Measurements from ENCODE around the gene HSPA1L. TPM values are rescaled to one million over a fixed set of nuclear protein-coding genes. Genes with fewer than 3 reads are reported as not detected.

HSPA1L gene
- total and polyA plus RNA-seq, 2 donors from 2014 or later = 1.7 to 2.3 TPM

- peaks cover 0 to 7% (median 0%) of the 10 kb centered on the region in 3 donors for H3K4me1 ChIP-seq (ENCODE audit: control insufficient read depth in 2 of 3, insufficient read depth in 2 of 3, low read depth in 1 of 3, low read length in 3 of 3)
- no peak overlapping the region for H3K27ac ChIP-seq (ENCODE audit: low read depth in 2 of 2, low read length in 2 of 2)
- peak overlapping the region in 1 of 3 donors; percentile 15 for H3K9ac ChIP-seq (ENCODE audit: low read length in 3 of 3)
- no peaks in the 10 kb centered on the region for H3K36me3 ChIP-seq (ENCODE audit: control insufficient read depth in 2 of 3, insufficient read depth in 3 of 3, low read length in 3 of 3)
- no peaks in the 10 kb centered on the region for H3K9me3 ChIP-seq (ENCODE audit: control insufficient read depth in 2 of 3, insufficient read depth in 1 of 3, low read length in 3 of 3)
- intact Hi-C loops (cut with DNase I) = no loop called here
- no peaks in the 10 kb centered on the region for H3K27me3 ChIP-seq (ENCODE audit: control insufficient read depth, insufficient read depth, low read length)
- no peak for FAIRE-seq
- TF ChIP-seq, protein P1, sequence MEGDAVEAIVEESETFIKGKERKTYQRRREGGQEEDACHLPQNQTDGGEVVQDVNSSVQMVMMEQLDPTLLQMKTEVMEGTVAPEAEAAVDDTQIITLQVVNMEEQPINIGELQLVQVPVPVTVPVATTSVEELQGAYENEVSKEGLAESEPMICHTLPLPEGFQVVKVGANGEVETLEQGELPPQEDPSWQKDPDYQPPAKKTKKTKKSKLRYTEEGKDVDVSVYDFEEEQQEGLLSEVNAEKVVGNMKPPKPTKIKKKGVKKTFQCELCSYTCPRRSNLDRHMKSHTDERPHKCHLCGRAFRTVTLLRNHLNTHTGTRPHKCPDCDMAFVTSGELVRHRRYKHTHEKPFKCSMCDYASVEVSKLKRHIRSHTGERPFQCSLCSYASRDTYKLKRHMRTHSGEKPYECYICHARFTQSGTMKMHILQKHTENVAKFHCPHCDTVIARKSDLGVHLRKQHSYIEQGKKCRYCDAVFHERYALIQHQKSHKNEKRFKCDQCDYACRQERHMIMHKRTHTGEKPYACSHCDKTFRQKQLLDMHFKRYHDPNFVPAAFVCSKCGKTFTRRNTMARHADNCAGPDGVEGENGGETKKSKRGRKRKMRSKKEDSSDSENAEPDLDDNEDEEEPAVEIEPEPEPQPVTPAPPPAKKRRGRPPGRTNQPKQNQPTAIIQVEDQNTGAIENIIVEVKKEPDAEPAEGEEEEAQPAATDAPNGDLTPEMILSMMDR (IDR thresholded peaks at IDR 0.05; ENCODE audit: borderline replicate concordance, extremely low read depth, insufficient read depth) = no peak
- peak overlapping the region in 1 of 3 donors; percentile 41 for H3K4me3 ChIP-seq (ENCODE audit: low read length in 3 of 3)
- peak; percentile 54 to 73 (median 70) for DNase-seq
These were observed 48.9 kb downstream of the HSPA1L start for GRCh38 chr6:31765910-31766794.

DNA sequence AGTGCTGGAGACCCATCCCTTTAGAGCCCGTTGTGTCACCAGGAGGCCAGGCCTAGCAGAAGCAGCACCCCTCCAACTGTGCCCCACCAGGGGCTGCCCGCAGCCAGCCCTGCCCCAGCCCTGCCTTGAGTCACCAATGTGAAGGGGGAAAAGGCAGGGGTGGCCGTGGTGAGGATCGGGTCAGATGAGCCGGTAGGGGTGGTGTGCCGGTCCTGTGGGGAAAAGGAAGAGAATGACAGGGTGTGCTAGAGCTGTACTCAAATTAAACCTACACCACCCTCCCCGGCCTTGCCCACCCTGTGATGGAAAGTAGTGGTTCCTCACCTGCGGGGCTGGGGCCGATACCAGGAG is 49.5 kb downstream of the HSPA1L start:
- no peak overlapping the region for H3K9ac ChIP-seq (ENCODE audit: low read length in 3 of 3)
- intact Hi-C loops (cut with DNase I) = no loop called here
- H3K27me3 ChIP-seq (ENCODE audit: control insufficient read depth, insufficient read depth, low read length) = no peaks in the 10 kb centered on the region
- H3K4me1 ChIP-seq (ENCODE audit: control insufficient read depth in 2 of 3, insufficient read depth in 2 of 3, low read depth in 1 of 3, low read length in 3 of 3) = peaks cover 0 to 7% (median 0%) of the 10 kb centered on the region in 3 donors
- no peaks in the 10 kb centered on the region for H3K9me3 ChIP-seq (ENCODE audit: control insufficient read depth in 2 of 3, insufficient read depth in 1 of 3, low read length in 3 of 3)
- H3K27ac ChIP-seq (ENCODE audit: low read depth in 2 of 2, low read length in 2 of 2) = no peak overlapping the region
- TF ChIP-seq, protein P1 (IDR thresholded peaks at IDR 0.05; ENCODE audit: borderline replicate concordance, extremely low read depth, insufficient read depth) = no peak
- peak overlapping the region in 1 of 3 donors; percentile 41 for H3K4me3 ChIP-seq (ENCODE audit: low read length in 3 of 3)
- no peaks in the 10 kb centered on the region for H3K36me3 ChIP-seq (ENCODE audit: control insufficient read depth in 2 of 3, insufficient read depth in 3 of 3, low read length in 3 of 3)
- FAIRE-seq (no peak), DNase-seq (no peak)

DNA sequence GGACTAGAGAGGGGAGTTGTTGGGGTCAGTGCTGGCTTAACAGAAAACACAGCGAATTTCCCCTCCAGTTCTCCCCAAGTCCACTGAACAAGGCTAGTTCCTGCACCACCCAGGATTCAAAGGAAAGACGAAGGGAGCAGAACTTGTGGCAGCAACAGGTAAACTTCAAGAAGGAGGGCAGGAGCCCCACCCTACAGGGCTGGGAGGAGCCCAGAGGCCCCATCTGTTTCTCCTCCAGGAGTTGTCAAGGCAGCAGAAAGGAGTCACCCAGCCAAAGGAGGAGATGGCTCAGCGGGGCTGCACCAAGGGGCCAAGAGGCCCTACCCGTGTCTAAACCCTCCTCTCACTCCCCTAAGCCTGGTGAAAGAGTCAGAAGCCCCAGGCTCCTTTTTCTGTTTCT is 50.9 kb downstream of the HSPA1L start:
- TF ChIP-seq, protein P1 (IDR thresholded peaks at IDR 0.05; ENCODE audit: borderline replicate concordance, extremely low read depth, insufficient read depth) = no peak
- intact Hi-C loops (cut with DNase I) = no loop called here
- H3K27ac ChIP-seq (ENCODE audit: low read depth in 2 of 2, low read length in 2 of 2) = no peak overlapping the region

More for the DNA sequence above, 50.9 kb downstream of the HSPA1L start:
- peaks cover 0 to 7% (median 0%) of the 10 kb centered on the region in 3 donors for H3K4me1 ChIP-seq (ENCODE audit: control insufficient read depth in 2 of 3, insufficient read depth in 2 of 3, low read depth in 1 of 3, low read length in 3 of 3)
- no peaks in the 10 kb centered on the region for H3K9me3 ChIP-seq (ENCODE audit: control insufficient read depth in 2 of 3, insufficient read depth in 1 of 3, low read length in 3 of 3)
- no peaks in the 10 kb centered on the region for H3K36me3 ChIP-seq (ENCODE audit: control insufficient read depth in 2 of 3, insufficient read depth in 3 of 3, low read length in 3 of 3)
- H3K4me3 ChIP-seq (ENCODE audit: low read length in 3 of 3) = no peak overlapping the region
- FAIRE-seq (no peak), DNase-seq (peak in 1 of 5 donors; percentile 34)
- no peak overlapping the region for H3K9ac ChIP-seq (ENCODE audit: low read length in 3 of 3)
- no peaks in the 10 kb centered on the region for H3K27me3 ChIP-seq (ENCODE audit: control insufficient read depth, insufficient read depth, low read length)

Measured in kidney (tissue), 14 donors.